GM18868 (cell line): ENCODE measurements around the gene CEMIP2.

ENCODE experiments used
- ATAC-seq: cut with Tn5 transposase; IDR thresholded peaks from one replicate; pipeline ENCODE4 v1.9.1; 2021; ENCODE audit warnings: mild to moderate bottlenecking, moderate library complexity; ENCODE audit not compliant: unreplicated experiment

The CEMIP2 gene

GRCh38 chr9:71647094-71647591 lies 121.2 kb downstream of the CEMIP2 start:
- no peak for ATAC-seq

GRCh38 chr9:71646131-71646530 lies 122.2 kb downstream of the CEMIP2 start:
- ATAC-seq: no peak

GRCh38 chr9:71644819-71645362 lies 123.4 kb downstream of the CEMIP2 start:
- ATAC-seq: no peak

- ATAC-seq: no peak
Observed at GRCh38 chr9:71643330-71643729, 125.0 kb downstream of the CEMIP2 start.

GRCh38 chr9:71642056-71642455 lies 126.3 kb downstream of the CEMIP2 start:
- no peak for ATAC-seq

- no peak for ATAC-seq
Observed at GRCh38 chr9:71638627-71639026, 129.7 kb downstream of the CEMIP2 start.

- ATAC-seq: no peak
Observed at GRCh38 chr9:71637926-71638325, 130.4 kb downstream of the CEMIP2 start.

- ATAC-seq: no peak
Observed at GRCh38 chr9:71637375-71637774, 130.9 kb downstream of the CEMIP2 start.

GRCh38 chr9:71636143-71636839 lies 132.0 kb downstream of the CEMIP2 start:
- ATAC-seq: no peak

GRCh38 chr9:71634752-71635151 lies 133.6 kb downstream of the CEMIP2 start:
- ATAC-seq: no peak
